H1 (cell line): ENCODE data around the gene APOL6. TPM values are rescaled to one million over a fixed set of nuclear protein-coding genes. Genes with fewer than 3 reads are reported as not detected.

ENCODE experiments used
- CTCF ChIA-PET: fragments of 300-600 bp; sonication (Branson Sonifier 250); formaldehyde crosslinking; loops from one replicate; lab custom pipeline; 2021; ENCODE audit not compliant: partially characterized antibody; lab: Charles Lee
- POLR2A ChIA-PET: fragments of 300-600 bp; sonication (Branson Sonifier 250); formaldehyde crosslinking; loops from one replicate; lab custom pipeline; 2021; ENCODE audit warnings: inconsistent platforms; ENCODE audit not compliant: partially characterized antibody; lab: Charles Lee
- DNase-seq, 2 experiments: peaks; one replicate each; pipeline versions ENCODE4 v3.0.0 to v3.0.0-alpha.2; 2010 to 2022; ENCODE audit warnings: low spot score in 2 of 2, low read depth in 1 of 2, mixed read lengths in 1 of 2
- FAIRE-seq: peaks from 2 replicates; lab custom pipeline; 2011; peaks lifted over from hg19 to GRCh38; lab: Jason Lieb, UNC
- H2AFZ ChIP-seq: 2 replicates; pipeline ENCODE4 v1.8.1; 2012; ENCODE audit warnings: low read length, inconsistent platforms
- H2AK5ac ChIP-seq: 2 replicates; pipeline ENCODE4 v1.6.1; 2013; ENCODE audit warnings: low read depth, low read length
- H2BK120ac ChIP-seq: replicated peaks from 2 replicates; pipeline ENCODE3; 2013; ENCODE audit warnings: low read depth, low read length, inconsistent platforms
- H2BK12ac ChIP-seq: 2 replicates; pipeline ENCODE4 v1.6.1; 2013; ENCODE audit warnings: low read depth, low read length
- H2BK15ac ChIP-seq: 2 replicates; pipeline ENCODE4 v1.6.1; 2013; ENCODE audit warnings: low read length
- H2BK20ac ChIP-seq: 2 replicates; pipeline ENCODE4 v1.6.1; 2013; ENCODE audit warnings: low read length
- H2BK5ac ChIP-seq: 2 replicates; pipeline ENCODE4 v1.6.1; 2013; ENCODE audit warnings: low read depth, low read length
- H3K14ac ChIP-seq: 2 replicates; pipeline ENCODE4 v1.6.1; 2013; ENCODE audit warnings: inconsistent platforms; ENCODE audit not compliant: insufficient read length
- H3K18ac ChIP-seq: 2 replicates; pipeline ENCODE4 v1.6.1; 2013; ENCODE audit warnings: low read length; ENCODE audit errors: extremely low read depth
- H3K23ac ChIP-seq: 2 replicates; pipeline ENCODE4 v1.6.1; 2013; ENCODE audit warnings: inconsistent platforms; ENCODE audit not compliant: insufficient read length
- H3K23me2 ChIP-seq: 2 replicates; pipeline ENCODE4 v1.6.1; 2013; ENCODE audit warnings: low read depth, low read length
- H3K27ac ChIP-seq: 2 replicates; pipeline ENCODE4 v1.6.1; 2011; ENCODE audit warnings: low read depth, low read length, inconsistent platforms
- H3K27me3 ChIP-seq, 4 experiments: replicated peaks in 1 of 4; 1 replicate in 1 of 4; 2 replicates in 3 of 4; pipeline versions ENCODE4 v1.6.1 to v1.8.1; 2011 to 2013; ENCODE audit warnings: low read length in 3 of 4, mild to moderate bottlenecking in 3 of 4, inconsistent platforms in 2 of 4, mixed read lengths in 2 of 4, moderate library complexity in 1 of 4; ENCODE audit not compliant: control insufficient read depth in 3 of 4, insufficient read depth in 3 of 4; ENCODE audit errors: extremely low read depth in 1 of 4
- H3K36me3 ChIP-seq, 4 experiments: 2 replicates each; pipeline versions ENCODE4 v1.6.1 to v1.8.1; 2011 to 2013; ENCODE audit warnings: mild to moderate bottlenecking in 4 of 4, low read length in 3 of 4, moderate library complexity in 2 of 4, control low read depth in 1 of 4, inconsistent platforms in 1 of 4; ENCODE audit not compliant: insufficient read depth in 4 of 4, control insufficient read depth in 2 of 4
- H3K4ac ChIP-seq: replicated peaks from 2 replicates; pipeline ENCODE3; 2013; ENCODE audit warnings: low read length, low read depth, mixed read lengths, inconsistent platforms; ENCODE audit not compliant: insufficient read length
- H3K4me1 ChIP-seq, 4 experiments: replicated peaks in 1 of 4; 1 replicate in 1 of 4; 2 replicates in 3 of 4; pipeline versions ENCODE4 v1.6.1 to v1.8.1; 2011 to 2013; ENCODE audit warnings: low read length in 3 of 4, inconsistent platforms in 2 of 4, mixed read lengths in 1 of 4; ENCODE audit not compliant: insufficient read depth in 4 of 4, control insufficient read depth in 3 of 4
- H3K4me2 ChIP-seq, 2 experiments: 2 replicates each; pipeline versions ENCODE4 v1.6.1 to v1.8.1; 2011 to 2013; ENCODE audit warnings: low read depth in 2 of 2, low read length in 2 of 2, control low read depth in 1 of 2, inconsistent platforms in 1 of 2, mild to moderate bottlenecking in 1 of 2; ENCODE audit not compliant: insufficient read depth in 1 of 2
- H3K4me3 ChIP-seq, 4 experiments: fragments of 200-600, 300-600 bp in 1 of 4; sonication (generic), shearing (Covaris generic), sonication (Bioruptor Twin) in 1 of 4; 2 replicates each; pipeline versions ENCODE4 v1.5.1 to v1.8.1; 2011 to 2016; ENCODE audit warnings: low read length in 4 of 4, low read depth in 3 of 4, control low read depth in 2 of 4, inconsistent platforms in 2 of 4, mild to moderate bottlenecking in 2 of 4, mixed read lengths in 1 of 4, moderate library complexity in 1 of 4; ENCODE audit not compliant: insufficient read depth in 2 of 4; ENCODE audit errors: extremely low read depth in 1 of 4
- H3K56ac ChIP-seq: replicated peaks from 2 replicates; pipeline ENCODE3; 2013; ENCODE audit warnings: low read depth, mild to moderate bottlenecking, mixed read lengths, low read length, inconsistent platforms; ENCODE audit not compliant: insufficient read length
- H3K79me1 ChIP-seq: 2 replicates; pipeline ENCODE4 v1.6.1; 2013; ENCODE audit warnings: low read depth, low read length, control low read depth
- H3K79me2 ChIP-seq, 2 experiments: 2 replicates each; pipeline versions ENCODE4 v1.6.1 to v1.8.1; 2012 to 2013; ENCODE audit warnings: low read length in 2 of 2, mild to moderate bottlenecking in 2 of 2, inconsistent platforms in 1 of 2; ENCODE audit not compliant: insufficient read depth in 2 of 2, control insufficient read depth in 1 of 2
- H3K9ac ChIP-seq, 4 experiments: replicated peaks in 1 of 4; 1 replicate in 1 of 4; 2 replicates in 3 of 4; pipeline versions ENCODE4 v1.6.1 to v1.8.1; 2011 to 2013; ENCODE audit warnings: low read depth in 3 of 4, low read length in 3 of 4, control low read depth in 2 of 4, mild to moderate bottlenecking in 2 of 4, moderate library complexity in 2 of 4, inconsistent platforms in 1 of 4; ENCODE audit errors: extremely low read depth in 1 of 4
- H3K9me3 ChIP-seq, 2 experiments: 2 replicates each; pipeline versions ENCODE4 v1.6.1 to v1.8.1; 2012 to 2013; ENCODE audit warnings: mild to moderate bottlenecking in 2 of 2, moderate library complexity in 2 of 2, control low read depth in 1 of 2, inconsistent platforms in 1 of 2, low read depth in 1 of 2, low read length in 1 of 2, mixed read lengths in 1 of 2; ENCODE audit not compliant: insufficient read depth in 2 of 2
- H4K20me1 ChIP-seq, 2 experiments: replicated peaks in 1 of 2; 2 replicates each; pipeline versions ENCODE3 to v1.8.1; 2011 to 2013; ENCODE audit warnings: inconsistent platforms in 2 of 2, low read length in 2 of 2, mild to moderate bottlenecking in 1 of 2; ENCODE audit not compliant: insufficient read depth in 2 of 2, control insufficient read depth in 1 of 2
- H4K5ac ChIP-seq: 2 replicates; pipeline ENCODE4 v1.6.1; 2013; ENCODE audit warnings: low read length, low read depth, mixed read lengths, inconsistent platforms; ENCODE audit not compliant: insufficient read length
- H4K8ac ChIP-seq: 2 replicates; pipeline ENCODE4 v1.8.0; 2013; ENCODE audit warnings: mild to moderate bottlenecking, moderate library complexity, low read length, inconsistent platforms; ENCODE audit not compliant: insufficient read depth; ENCODE audit errors: extremely low read depth
- H4K91ac ChIP-seq: replicated peaks from 2 replicates; pipeline ENCODE3; 2013; ENCODE audit warnings: low read length, mixed read lengths, inconsistent platforms; ENCODE audit not compliant: insufficient read length
- CTBP2 ChIP-seq: IDR thresholded peaks from 2 replicates; pipeline ENCODE4 v1.7.0; 2011; ENCODE audit warnings: borderline replicate concordance, mild to moderate bottlenecking, moderate library complexity, mixed read lengths, low read length; ENCODE audit not compliant: insufficient read depth, insufficient read length
- RFX5 ChIP-seq: IDR thresholded peaks from 2 replicates; pipeline ENCODE4 v1.6.1; 2011; ENCODE audit warnings: low read depth, low read length, improper control_type of control experiment, borderline replicate concordance
- WGBS, 2 experiments: shearing (Covaris generic) in 1 of 2; methylation state at CpG; one replicate each; pipeline versions ENCODE4 v1.1.6 to v1.1.7; 2013 to 2015; ENCODE audit warnings: low lambda C conversion rate in 2 of 2, mixed read lengths in 2 of 2, inconsistent platforms in 1 of 2, low coverage in 1 of 2, missing lambda C conversion rate in 1 of 2; ENCODE audit not compliant: insufficient replicate concordance in 2 of 2, insufficient coverage in 1 of 2, insufficient read length in 1 of 2; ENCODE audit errors: extremely low coverage in 1 of 2, missing lambda C conversion rate in 1 of 2; 5-methylcytosine and 5-hydroxymethylcytosine counted together
- polyA plus RNA-seq, 7 experiments: library from polyadenylated mRNA; depleted of rRNA in 3 of 7; stranded (reverse) in 5 of 7; unstranded in 2 of 7; fragments of >200 nt in 5 of 7; fragments of 200-250 nt in 2 of 7; gene quantifications; 1 replicate in 5 of 7; 2 replicates in 1 of 7; 4 replicates in 1 of 7; pipeline versions ENCODE4 v1.2.1 to v1.2.3, GENCODE V29; 2011 to 2013; ENCODE audit warnings: missing spikeins in 2 of 7, mixed read lengths in 2 of 7
- total RNA-seq: library from RNA; stranded (reverse); fragmentation: NEBNext Ultra II Directional; extraction: Animal tissue kit (Norgen Biotek cat#: 25700); gene quantifications from 2 replicates; pipeline ENCODE4 v1.2.1, GENCODE V29; 2021
- TF ChIP-seq, protein P1 (sequence below): IDR thresholded peaks from 2 replicates; pipeline ENCODE4 v1.6.1; 2012; ENCODE audit warnings: inconsistent platforms

Gene APOL6
- total and polyA plus RNA-seq, 2 of the 8 experiments (the other 6 are each of a cell fraction or from before 2014, with no cell fraction given), result 0.06 to 0.13 TPM

DNA sequence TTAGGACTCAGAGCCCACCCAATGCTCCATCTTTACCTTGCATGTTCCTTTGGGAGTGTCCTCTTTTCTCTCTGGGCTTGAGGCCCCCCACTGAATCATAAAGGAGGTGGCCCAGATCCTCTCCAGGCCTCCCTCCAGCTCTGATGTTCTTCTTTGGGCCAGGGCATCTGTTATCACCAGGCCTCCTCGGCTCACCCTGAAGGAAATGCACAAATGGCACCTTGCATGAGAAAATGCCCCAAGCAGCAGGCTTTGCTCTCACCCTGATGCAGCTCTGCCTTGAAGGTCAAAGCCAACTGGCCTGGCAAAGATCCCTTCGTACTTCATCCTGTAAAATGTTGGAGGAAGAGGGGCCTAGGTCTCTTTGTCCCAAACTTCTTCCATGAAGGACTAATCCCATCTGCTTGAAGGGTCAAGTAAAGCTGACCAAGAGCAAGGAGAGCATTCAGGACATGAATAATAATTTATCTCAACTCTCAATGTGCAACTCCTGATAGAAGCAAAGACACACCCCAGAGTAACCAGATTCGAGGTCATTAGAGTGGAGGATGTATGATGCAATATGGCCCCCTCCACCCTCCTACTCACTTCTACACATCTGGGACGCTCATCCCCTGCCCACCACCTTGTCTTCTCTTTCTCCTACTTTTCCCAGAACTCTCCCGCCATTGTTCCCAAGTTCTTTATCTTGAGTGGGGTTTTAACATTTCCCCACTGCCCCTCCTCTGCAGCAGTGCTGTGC lies 9.5 kb downstream of the APOL6 start:
- TF ChIP-seq CTBP2 (no peak), RFX5 (no peak)
- TF ChIP-seq, protein P1, sequence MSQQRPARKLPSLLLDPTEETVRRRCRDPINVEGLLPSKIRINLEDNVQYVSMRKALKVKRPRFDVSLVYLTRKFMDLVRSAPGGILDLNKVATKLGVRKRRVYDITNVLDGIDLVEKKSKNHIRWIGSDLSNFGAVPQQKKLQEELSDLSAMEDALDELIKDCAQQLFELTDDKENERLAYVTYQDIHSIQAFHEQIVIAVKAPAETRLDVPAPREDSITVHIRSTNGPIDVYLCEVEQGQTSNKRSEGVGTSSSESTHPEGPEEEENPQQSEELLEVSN, result no peak
- H4K20me1 ChIP-seq, result no peaks in the 10 kb centered on the region

More for the DNA sequence above, 9.5 kb downstream of the APOL6 start:
- peaks cover 0 to 9% (median 3%) of the 10 kb centered on the region in 4 experiments; a peak in 2 of 7 replicates for H3K4me1 ChIP-seq
- H2BK20ac ChIP-seq, result no peak overlapping the region
- H3K4me2 ChIP-seq, result no peak overlapping the region
- H2AK5ac ChIP-seq, result no peak overlapping the region
- WGBS, 2 experiments, result 81% methylated on average over 5 of the region's 5 CpGs; no CpG with 5 or more reads in 1 of the 2 experiments
- DNase-seq (no peak), FAIRE-seq (no peak)
- H2BK5ac ChIP-seq, result no peak overlapping the region
- peaks cover 0 to 5% of the 10 kb centered on the region in 2 experiments; a peak in 1 of 4 replicates for H3K9me3 ChIP-seq
- no peak overlapping the region for H3K14ac ChIP-seq
- no peak overlapping the region for H2AFZ ChIP-seq
- no peak overlapping the region for H3K27ac ChIP-seq
- no peak overlapping the region for H4K8ac ChIP-seq
- H3K23ac ChIP-seq, result no peak overlapping the region
- no peak overlapping the region for H3K4me3 ChIP-seq
- H2BK120ac ChIP-seq, result no peak overlapping the region
- CTCF ChIA-PET, result no interaction called here
- no peak overlapping the region for H3K9ac ChIP-seq
- no peaks in the 10 kb centered on the region for H3K79me1 ChIP-seq
- H3K4ac ChIP-seq, result no peak overlapping the region
- H2BK15ac ChIP-seq, result no peak overlapping the region
- H4K91ac ChIP-seq, result no peak overlapping the region
- no peaks in the 10 kb centered on the region for H3K79me2 ChIP-seq
- H4K5ac ChIP-seq, result no peak overlapping the region
- H2BK12ac ChIP-seq, result no peak overlapping the region
- H3K23me2 ChIP-seq, result no peaks in the 10 kb centered on the region
- H3K27me3 ChIP-seq, result no peaks in the 10 kb centered on the region
- POLR2A ChIA-PET, result interaction anchor here (0.6 to 1.4 kb wide), 3 partner anchors 8 to 20 kb away, joined by 3 to 4 read pairs (median 3); partner anchors contain the start of gene APOL6
- H3K36me3 ChIP-seq, result no peaks in the 10 kb centered on the region
- H3K18ac ChIP-seq, result no peak overlapping the region
- no peak overlapping the region for H3K56ac ChIP-seq
